Measurements from ENCODE around the gene RSPH9.
A peak's percentile ranks its signal among the peaks of the same experiment; 100 is the strongest.
"Not testable (repeated sequence)": the region's sequence is repeated elsewhere in the genome, so short reads cannot be mapped to it uniquely, and the experiment has no call there.

The RSPH9 gene

DNA sequence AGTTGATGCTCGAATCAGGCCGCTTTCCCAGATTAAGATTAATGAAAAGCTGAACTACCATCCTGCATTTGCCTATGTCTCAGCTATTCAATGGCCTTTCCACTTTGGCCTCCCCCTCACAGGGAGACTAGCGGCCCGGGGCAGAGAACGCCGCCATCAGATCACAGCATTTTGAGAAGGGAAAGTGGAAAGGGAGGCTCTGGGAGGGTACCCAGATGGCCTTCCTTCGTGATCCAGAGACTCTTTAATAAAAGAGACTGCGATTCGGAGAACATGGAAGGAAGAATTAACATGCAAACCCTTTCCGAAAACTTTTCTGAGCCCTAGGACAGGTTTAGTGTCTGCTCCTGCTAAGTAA lies 42.2 kb downstream of the RSPH9 start:
- no peak for DNase-seq (ENCODE audit: low spot score)

DNA sequence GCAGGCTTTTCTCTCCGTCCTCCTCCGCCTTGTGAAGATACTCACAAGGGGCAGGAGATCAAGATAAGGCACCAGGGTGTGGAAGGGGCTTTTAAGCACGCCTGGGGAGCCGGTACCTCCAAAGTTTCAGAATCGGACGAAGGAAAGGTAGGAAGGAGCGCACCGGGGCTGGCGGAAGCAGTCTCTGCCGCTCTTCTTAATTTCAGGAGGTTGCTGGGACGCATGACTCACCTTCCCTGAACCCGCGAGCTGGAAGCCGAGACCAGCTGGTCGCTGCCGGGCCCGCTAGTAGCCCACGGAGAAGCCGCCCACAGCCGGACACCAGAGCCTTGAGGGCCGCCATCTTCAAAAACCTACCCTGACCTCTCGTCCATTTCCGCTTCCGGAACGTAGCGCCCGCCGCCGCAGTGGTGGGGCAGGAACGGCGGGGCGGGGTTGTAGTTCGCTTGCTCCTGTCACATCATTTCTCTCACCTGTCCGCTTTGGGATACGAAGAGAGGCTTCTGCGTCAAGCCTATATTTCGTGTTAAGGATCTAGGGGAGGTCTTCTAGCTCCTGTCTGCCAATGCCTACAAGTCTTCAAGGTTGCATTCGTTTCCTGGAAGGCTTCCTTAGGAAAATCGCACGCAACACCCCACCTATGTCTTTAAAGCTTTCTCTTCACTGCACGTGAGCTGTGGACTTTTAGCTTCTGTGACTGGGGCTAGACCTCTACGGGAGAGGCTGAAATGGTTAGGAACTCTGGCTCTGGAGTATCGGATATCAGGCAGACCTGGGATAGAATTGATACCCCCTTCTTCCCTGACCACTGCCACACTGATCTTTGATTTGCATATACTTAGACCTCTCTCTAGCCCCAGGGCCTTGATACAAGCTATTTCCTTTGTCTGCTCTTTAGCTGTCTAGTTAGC lies 42.9 kb downstream of the RSPH9 start, which contains the start of gene MRPS18A:
Gene MRPS18A (minus strand): TSS at position 355 of the 911 bp plus-strand sequence. CDS start 12 bp downstream, at position 343.
- DNase-seq (ENCODE audit: low spot score): peak; percentile 86

DNA sequence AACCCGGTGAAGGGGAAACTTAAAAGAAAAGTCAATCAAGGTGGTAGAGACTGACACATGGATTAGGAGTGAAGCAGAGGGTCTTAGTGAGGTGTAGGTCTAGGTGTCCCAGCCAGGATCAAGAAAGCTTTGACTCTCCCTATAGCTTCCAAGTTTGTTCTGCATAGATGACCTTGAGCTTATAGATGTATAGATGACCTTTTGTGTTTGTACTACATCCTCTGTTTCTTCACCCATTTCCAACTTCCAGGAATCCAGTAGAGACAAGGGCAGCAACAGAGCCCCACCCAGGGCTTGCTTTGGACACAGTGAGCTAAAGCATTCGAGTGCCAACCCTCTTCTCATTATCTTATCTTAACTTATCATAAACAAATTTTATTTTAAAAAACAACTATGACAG lies 44.6 kb downstream of the RSPH9 start:
- no peak for DNase-seq (ENCODE audit: low spot score)

DNA sequence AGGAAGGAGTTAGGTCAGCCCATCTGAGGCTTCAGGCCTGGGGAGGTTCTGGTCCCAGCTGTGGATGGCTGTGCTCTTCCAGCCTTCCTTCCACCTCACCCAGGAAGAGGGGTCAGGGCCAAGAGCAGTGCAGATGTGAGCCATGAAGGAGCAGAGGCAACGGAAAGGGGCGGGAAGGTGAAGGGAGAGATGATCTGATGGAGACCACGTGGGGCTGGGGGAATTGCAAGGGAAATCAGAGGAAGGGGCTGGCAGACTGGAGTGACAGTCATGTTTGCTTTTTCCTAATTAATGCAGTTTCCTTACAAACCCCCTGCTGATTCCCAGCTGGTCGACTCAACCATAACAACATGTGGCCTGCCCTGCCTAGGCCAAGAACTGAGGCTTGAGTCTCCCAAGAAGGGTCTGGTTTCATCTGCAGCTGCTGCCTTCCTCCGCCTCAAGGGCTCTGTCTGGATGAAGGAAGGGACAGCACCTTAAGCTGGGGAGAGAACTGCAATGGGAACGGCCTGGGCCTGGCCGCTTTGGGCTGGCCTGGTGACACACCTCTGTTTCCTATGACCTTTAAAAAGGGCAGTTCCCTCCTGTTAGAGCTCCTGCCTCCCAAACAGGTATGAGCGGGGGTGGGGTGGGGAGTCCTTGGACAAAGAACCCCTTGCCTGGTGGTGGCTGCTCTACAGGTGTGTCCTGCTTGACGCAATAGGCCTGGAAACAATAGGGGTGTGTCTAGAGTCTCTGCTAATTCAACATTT lies 50.6 kb downstream of the RSPH9 start:
- DNase-seq (ENCODE audit: low spot score): peak; percentile 51

DNA sequence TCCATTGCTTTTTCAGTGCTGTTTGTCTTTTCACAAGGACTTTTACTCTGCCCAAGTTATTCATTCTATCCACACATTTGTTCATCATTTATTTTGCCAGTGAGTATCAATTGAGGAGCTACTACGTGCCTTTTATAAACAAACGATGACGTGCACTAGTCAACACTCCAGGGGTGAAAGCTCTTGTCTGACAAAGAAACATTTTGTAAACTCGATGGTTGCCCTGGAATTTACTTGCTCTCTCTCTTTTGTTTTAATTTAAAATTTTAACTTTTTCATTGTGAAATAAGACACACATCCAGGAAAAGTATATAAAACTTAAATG lies 51.1 kb downstream of the RSPH9 start:
- no peak for DNase-seq (ENCODE audit: low spot score)

DNA sequence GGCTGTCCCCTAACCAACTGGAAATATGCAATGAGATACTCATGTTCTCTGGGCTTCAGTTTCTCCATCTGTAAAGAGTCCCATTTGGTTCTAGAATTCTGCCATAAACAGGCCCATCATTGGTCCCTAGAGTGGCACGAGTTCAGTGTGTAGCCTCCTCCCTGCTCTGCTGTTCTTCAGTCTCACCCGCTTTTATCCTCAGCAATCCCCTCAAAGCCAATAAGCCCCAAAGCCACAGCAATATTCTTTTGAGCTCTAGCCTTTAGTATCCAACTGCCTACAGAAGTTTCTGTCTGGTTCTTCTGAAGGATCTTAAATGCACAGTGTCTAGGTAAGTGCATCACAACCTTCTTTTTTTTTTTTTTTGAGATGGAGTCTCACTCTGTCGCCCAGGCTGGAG lies 52.6 kb downstream of the RSPH9 start:
- DNase-seq (ENCODE audit: low spot score): no peak

DNA sequence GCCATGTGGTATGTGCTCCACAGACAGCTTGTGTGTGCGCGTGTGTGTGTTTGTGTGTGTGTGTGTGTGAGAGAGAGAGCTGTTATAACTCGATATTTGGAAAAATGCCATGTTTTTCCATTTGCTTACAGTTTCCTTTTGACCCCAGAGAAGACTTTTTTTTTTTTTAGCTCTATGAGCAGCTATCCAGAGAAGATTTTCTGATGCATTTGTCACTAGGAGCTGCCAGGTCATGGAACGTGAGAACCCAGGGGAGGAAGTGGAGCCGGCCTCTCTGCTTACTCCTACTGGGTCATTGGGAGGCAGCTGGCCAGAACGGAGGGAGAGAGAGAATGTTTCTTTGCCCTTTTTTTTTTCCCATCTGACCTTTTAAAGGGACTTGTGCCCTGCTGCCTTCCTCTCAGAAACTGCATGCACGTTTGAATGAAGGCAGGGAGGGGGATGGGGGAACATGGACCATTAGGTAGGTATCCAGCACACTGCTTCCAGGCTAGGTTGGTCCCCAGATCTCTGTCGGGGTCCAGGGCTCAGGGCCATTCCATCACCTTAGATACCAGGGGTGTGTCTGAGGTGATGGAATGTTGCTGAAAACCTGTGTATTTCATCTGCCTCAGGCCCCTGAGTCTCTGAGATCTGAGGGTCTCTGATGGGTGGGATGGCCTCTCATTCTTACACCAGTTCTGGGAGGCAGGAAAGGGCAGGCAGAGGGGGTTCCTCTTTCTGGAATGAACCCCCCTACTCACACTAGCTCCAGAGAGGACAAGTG lies 53.9 kb downstream of the RSPH9 start:
- no peak for DNase-seq (ENCODE audit: low spot score)

DNA sequence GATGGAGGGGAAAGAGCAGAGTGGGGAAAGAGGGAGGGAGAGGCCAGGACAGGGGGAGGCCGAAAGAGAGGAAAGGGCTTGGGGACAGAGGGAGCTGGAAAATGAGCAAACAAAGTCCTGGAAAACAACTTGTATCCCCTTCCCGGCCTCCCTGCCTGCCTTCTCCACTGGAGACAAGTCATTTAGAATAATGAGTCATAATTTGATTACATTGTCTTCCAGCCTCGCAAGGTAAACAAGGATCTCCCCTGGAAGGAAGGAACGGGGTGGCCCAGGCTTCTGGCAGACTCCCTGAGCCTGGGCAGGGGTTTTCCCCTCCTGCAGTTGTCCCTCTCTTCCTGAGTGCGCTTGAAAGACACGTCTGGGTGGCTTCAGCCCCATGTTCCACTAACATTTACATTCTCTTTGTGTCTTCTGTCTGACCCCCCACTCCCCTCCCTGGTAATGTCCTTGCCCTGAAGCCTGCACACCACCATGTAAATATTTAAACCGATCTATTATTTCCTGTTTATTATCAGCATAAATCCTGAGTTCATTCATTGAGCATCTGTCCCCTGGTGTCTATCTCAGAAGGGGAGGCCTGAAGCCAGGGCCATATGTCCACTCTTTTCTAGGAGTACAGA lies 54.8 kb downstream of the RSPH9 start:
- DNase-seq (ENCODE audit: low spot score): peak; percentile 73

DNA sequence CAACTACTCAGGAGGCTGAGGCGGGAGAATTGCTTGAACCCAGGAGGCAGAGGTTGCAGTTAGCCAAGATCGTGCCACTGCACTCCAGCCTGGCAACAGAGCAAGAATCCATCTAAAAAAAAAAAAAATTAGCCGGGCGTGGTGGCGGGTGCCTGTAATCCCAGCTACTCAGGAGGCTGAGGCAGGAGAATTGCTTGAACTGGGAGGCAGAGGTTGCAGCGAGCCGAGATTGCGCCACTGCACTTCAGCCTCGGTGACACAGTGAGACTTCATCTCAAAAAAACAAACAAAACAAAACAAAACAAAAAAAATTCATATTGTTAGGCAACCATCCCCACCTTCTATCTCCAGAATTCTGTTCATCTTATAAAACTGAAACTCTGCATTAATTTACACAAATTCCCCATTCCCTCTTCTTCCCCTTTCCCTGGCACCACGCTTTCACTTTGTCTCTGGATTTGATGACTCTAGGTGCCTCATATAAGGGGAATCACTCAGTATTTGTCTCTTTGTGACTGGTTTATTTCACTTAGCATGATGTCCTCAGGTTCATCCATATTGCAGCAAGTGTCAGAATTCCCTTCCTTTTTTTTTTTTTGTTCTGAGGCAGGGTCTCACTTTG lies 56.2 kb downstream of the RSPH9 start:
- DNase-seq (ENCODE audit: low spot score): not testable (repeated sequence)

DNA sequence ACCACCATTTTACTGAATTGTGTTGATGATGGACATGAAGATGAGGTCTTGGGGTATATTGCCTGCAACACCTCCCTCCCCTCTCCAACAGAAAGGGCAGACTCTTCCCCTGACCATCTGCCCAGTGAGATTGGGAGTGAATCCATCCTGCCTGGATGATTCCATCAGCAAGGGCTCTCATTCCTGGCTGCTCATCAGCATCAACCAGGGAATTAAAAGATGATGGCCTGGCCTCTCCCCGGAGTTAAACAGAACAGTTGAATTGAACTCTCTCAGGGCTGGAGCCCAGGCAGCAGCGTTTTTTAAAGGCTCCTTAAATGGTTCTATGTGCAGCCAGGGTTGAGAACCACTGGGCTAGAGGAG lies 57.3 kb downstream of the RSPH9 start:
- no peak for DNase-seq (ENCODE audit: low spot score)

DNA sequence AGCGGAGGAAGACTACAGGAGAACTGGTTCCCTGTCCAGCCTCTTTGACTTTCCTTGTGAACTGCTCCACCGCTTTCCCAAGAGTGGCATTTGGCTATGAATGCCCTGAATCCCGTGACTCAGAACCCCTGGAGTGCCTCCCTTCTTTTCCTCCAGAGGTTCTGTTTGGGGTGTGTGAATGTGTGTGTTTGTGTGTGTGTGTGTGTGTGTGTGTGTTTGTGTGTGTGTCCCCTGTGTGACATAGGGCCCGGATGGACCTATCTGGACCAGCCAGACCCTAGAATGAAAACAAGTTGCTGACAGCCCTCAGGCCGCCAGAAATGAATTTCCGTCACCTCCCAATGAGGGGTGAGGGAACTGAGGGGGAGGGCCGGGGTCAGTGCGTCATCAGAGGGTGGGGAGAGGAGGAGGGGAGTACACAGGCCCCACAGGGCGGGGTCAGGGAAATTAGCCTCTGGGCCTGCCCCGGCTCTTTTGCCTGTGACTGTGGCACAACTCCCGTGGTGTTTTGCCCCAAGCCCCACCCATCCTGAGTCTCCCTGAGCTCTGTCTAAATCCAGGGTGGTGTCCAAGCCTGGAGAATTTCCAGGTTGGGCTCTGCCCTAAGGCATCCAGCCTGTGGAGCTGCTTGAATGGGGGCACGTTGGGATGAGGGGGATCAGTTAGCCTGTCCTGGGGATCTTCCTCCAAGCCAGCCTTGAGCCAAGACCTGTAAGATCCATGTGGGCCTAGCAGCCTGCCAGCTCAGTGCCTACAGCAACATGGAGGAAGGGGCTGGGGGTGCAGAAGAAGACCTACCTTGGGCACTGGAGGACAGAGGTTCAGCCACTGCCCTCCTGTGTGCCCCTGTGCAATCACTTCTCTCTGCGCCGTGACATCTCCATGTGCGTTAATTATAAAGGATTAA lies 58.0 kb downstream of the RSPH9 start:
- DNase-seq (ENCODE audit: low spot score): peak; percentile 91

DNA sequence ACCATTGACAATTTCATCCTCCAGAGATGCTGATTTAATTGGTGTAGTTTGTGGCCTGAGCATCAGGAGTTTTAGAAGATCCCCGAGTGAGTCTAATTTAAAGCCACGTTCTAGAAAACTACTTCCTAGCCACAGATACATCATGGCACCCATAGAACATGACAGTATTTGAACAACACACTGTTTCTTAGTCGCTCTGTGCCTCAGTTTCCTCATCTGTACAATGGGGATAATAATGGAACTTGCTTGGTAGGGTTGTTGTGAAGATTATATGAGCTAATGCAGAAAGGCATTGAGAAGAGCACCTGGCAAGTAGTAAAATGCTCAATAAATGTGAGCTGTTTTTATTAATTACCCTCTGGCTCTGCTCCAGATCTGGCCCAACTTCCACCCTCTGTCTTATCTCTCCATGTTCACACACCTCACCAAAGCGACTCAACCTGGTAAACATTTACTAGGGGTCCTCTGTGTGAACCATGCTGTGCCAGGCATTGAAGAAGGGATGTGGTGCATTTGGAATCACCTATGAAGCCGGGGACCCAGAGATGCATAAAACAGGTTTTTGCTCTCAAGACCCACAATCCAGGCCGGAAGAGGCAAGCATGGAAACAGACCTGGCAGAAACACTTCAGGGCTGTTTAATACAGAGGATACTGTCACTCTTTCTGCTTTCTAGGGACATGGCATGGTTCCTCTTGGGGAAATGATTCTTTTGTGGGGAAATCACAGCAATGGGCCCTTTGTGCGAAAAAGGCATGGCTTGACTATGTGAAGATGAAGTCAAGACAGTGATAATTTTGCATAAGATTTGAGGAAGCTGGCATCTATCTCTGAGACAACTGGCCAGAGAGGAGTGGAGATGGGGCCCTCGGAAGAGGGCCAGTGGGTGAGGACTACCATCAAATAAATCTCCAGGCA lies 58.9 kb downstream of the RSPH9 start:
- no peak for DNase-seq (ENCODE audit: low spot score)

DNA sequence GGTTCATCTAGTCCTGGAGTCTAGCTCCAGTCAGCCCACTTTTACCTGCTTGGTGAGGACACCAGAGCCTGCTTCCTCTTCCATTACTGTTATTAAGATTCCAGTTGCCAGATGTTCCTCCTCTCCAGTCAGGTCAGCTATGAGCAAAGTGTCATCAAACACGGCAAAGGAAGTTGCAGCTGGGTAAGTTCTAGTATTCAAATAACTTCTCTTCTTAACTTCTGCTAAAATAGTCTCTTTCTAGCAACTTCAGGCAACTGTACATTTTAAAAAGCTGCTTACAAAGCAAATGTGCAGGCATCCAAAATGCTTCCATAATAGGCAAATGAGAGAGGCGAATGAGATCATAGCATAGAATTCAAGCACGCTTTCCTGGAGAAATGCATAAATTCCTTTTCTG lies 61.2 kb downstream of the RSPH9 start:
- no peak for DNase-seq (ENCODE audit: low spot score)

DNA sequence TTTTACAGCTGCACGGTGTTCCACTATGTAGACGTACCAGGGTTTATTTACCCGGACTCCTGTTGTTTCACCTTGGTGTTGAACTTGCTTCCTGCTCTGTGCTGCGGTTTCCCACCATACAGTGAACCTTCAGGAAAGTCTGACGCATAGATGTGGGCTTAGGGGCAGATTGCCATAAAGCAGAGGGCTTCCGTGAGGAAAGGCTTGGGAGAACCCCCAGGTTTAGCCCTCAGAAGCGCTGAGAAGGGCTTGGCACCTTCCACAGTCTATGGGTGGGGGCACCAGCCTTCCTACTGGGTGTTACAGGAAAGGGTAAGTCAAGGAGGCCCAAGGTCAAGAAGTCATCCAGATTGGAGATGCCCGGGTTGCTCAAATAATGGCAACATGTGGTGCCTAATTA lies 62.0 kb downstream of the RSPH9 start:
- DNase-seq (ENCODE audit: low spot score): no peak

DNA sequence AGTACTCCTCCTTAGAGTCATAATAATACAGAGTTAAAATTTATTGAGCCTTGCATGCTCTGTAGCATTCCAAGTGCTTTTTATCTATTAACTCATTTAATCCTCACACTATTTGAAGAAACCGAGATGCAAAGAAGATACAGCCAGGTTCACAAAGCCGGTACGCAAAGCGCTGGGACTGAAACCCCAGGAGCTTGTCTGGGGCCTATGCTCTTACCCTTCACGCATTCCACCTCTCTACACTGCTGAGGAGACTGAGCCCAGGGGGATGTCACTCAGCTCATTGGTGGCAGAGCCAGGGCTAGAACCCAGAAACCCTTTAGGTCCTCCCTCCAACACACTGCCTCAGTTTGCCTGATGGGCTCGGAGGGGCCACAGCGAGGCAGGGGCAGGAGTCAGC lies 62.4 kb downstream of the RSPH9 start:
- DNase-seq (ENCODE audit: low spot score): no peak

DNA sequence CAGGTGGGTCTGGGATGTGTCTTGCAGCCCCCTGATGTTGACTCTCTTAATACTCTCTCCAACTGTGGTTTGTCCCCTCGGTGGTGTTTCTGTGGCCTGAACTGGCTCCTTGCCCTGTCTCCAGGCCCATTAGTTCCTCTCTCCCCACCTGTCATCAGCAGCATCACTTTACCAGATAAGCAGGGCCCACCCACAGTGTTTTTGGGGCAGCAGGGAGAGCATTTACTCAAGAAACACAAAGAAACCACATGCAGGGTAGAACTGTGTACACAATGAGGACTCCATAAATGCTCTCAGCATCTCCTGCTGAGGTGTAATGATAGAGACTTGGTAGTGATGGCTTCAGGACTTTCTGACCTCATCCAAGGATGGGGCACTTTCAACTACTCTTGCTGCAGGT lies 62.9 kb downstream of the RSPH9 start:
- DNase-seq (ENCODE audit: low spot score): no peak

DNA sequence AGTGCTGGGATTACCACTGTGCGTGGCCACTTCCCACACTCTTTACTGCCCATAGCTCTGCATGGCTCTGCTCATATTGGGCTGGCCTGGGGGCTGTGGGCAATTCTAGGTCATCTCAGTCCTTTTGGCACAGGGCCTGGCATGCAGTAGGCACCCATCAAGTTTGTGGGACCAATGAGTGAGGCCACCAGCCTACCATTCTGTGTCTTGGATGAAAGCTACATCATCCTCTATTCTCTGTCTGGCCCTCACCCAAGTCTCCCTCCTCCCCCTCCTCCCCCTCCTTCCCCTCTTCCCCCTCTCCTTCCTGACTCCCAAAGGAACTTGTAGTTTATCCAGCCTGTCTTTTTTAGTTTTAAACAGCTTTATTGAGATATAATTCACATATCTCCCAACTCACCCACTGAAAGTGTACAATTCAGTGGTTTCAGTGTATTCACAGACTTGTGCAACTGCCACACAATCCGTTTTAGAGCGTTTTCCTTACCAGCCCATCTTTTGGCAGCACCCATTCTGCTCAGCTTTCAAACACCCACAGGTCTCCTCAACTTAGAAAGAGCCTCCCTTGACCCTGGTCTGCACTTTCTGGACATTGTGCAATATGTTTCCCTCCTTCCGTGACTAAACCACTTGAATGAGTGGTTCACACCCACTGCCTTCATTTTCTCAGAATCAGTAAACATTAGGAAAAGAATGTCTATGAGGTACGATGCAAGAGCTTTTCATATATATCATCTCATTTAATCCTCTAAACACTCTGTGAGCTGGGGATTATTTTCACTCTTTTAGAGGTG lies 64.2 kb downstream of the RSPH9 start:
- no peak for DNase-seq (ENCODE audit: low spot score)

DNA sequence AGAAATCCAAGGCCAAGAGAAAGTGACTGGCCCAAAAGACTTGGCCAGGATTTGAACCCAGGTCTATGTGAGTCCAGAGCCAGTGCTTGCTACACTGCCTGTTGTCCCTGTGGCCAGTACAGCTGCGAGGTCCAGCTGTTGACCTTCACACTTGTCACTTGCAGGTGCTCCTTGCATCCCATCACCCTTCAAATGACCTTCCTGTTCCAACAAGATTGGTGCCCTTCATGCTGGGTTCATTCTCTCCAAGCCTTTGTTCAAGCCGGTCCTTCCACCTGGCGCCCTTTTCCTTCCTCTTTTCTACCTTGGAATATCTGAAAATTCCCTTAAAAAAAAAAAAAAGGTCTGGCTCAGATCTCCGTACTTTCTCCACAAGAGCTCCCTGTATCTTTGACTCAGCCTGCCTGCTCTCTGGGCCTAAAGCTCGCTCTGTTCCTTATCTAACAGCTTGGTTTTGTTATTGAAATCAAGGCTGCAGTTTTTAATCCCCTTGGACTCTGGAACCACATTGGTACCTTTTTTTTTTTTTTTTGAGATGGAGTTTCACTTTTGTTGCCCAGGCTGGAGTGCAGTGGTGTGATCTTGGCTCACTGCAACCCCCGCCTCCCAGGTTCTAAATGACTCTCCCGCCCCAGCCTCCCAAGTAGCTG lies 64.9 kb downstream of the RSPH9 start:
- no peak for DNase-seq (ENCODE audit: low spot score)
